CD8-positive, alpha-beta memory T cell (primary cell): Measurements from ENCODE around the gene TTLL9. TPM values are rescaled to one million over a fixed set of nuclear protein-coding genes. Genes with fewer than 3 reads are reported as not detected.

Experiments
- polyA plus RNA-seq: library from polyadenylated mRNA; unstranded; fragments of 300-500 nt; fragmentation: Illumina TruSeq; gene quantifications from one replicate; pipeline ENCODE4 v1.2.3, GENCODE V29; 2021
- total RNA-seq, 2 experiments: library from RNA; stranded (reverse); gene quantifications; one replicate each; pipeline ENCODE4 v1.2.3, GENCODE V29; 2021

The TTLL9 gene
- total and polyA plus RNA-seq, 3 experiments from 2014 or later: not detected

Other genes starting within 250 kb of the TTLL9 start
- gene COX4I2, start 232.7 kb upstream of the TTLL9 start, total RNA-seq: not detected
- gene COX4I2, start 232.7 kb upstream of the TTLL9 start, polyA plus RNA-seq: not detected
- gene BCL2L1, start 147.8 kb upstream of the TTLL9 start, total RNA-seq: 100 to 1,000 TPM; 328 TPM
- gene BCL2L1, start 147.8 kb upstream of the TTLL9 start, polyA plus RNA-seq: 32.1 TPM
- gene TPX2, start 131.3 kb upstream of the TTLL9 start, total RNA-seq: 10 to 100 TPM; 60.3 to 62.7 TPM
- 1.1 TPM for gene TPX2, start 131.3 kb upstream of the TTLL9 start, polyA plus RNA-seq
- gene MYLK2, start 51.3 kb upstream of the TTLL9 start, total RNA-seq: under 1 TPM; 0.13 to 0.24 TPM
- not detected for gene MYLK2, start 51.3 kb upstream of the TTLL9 start, polyA plus RNA-seq
- not detected for gene FOXS1, start 25.0 kb upstream of the TTLL9 start, total RNA-seq
- gene FOXS1, start 25.0 kb upstream of the TTLL9 start, polyA plus RNA-seq: not detected
- not detected for gene DUSP15, start 107 bp upstream of the TTLL9 start, total RNA-seq
- not detected for gene DUSP15, start 107 bp upstream of the TTLL9 start, polyA plus RNA-seq
- 10 to 100 TPM; 23.9 TPM for gene PDRG1, start 81.4 kb downstream of the TTLL9 start, total RNA-seq
- gene PDRG1, start 81.4 kb downstream of the TTLL9 start, polyA plus RNA-seq: 22.4 TPM
- gene XKR7, start 97.5 kb downstream of the TTLL9 start, total RNA-seq: not detected
- 0.02 TPM for gene XKR7, start 97.5 kb downstream of the TTLL9 start, polyA plus RNA-seq
- gene CCM2L, start 139.8 kb downstream of the TTLL9 start, total RNA-seq: not detected
- gene CCM2L, start 139.8 kb downstream of the TTLL9 start, polyA plus RNA-seq: not detected
- under 1 TPM; 0.28 to 0.53 TPM for gene HCK, start 181.6 kb downstream of the TTLL9 start, total RNA-seq
- not detected for gene HCK, start 181.6 kb downstream of the TTLL9 start, polyA plus RNA-seq
- gene TM9SF4, start 239.1 kb downstream of the TTLL9 start, total RNA-seq: 10 to 100 TPM; 48.0 to 49.8 TPM
- 44.0 TPM for gene TM9SF4, start 239.1 kb downstream of the TTLL9 start, polyA plus RNA-seq